GM21825 (cell line): Measurements from ENCODE around the gene THAP5.
"Not testable (repeated sequence)": the region's sequence is repeated elsewhere in the genome, so short reads cannot be mapped to it uniquely, and the experiment has no call there.

Experiments used
- ATAC-seq: cut with Tn5 transposase; IDR thresholded peaks from one replicate; pipeline ENCODE4 v1.9.1; 2021; ENCODE audit warnings: mild to moderate bottlenecking, moderate library complexity; ENCODE audit not compliant: unreplicated experiment

The THAP5 gene

DNA sequence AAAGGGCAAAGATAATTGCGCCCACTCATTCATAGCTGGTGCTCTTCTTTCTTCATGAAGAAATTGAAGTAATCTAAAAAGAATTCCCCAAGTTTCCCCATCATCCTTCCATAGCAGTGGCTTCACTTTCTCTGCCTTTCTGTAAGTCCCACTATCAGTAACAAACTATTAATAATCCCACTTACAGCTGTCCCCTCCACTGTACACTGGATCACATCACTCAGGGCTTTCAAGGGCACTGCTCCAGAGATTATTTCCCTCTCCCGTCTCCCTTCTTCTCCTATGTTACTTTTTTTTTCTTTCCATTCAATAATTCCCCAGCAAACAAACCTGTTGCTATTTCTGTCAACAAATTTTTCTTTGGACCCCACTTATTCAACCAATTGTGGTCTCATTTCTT, 16.3 kb upstream of the THAP5 start:
- no peak for ATAC-seq

DNA sequence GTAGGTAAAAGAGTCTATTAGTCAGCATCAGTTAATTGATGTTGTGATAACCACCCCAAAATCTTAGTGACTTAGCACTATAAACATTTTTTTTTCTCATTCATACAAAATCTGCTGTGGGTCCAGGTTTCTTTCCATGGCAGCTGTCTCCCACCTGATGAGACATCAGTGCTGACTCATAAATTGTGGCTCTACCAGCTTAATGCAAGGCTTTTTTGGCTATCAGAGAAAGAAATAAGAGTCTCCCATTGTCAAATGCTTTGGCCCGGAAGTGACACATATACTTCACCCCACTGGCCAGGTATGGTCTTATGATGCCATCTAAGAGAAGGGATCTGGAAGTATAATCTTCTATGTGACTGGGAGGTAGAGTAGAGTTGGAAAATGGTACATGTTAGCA, 14.7 kb upstream of the THAP5 start:
- ATAC-seq = no peak

- ATAC-seq = no peak
Measured at GRCh38 chr7:108581655-108582491, 12.4 kb upstream of the THAP5 start.

GRCh38 chr7:108580298-108580697, 10.8 kb upstream of the THAP5 start:
- no peak for ATAC-seq

DNA sequence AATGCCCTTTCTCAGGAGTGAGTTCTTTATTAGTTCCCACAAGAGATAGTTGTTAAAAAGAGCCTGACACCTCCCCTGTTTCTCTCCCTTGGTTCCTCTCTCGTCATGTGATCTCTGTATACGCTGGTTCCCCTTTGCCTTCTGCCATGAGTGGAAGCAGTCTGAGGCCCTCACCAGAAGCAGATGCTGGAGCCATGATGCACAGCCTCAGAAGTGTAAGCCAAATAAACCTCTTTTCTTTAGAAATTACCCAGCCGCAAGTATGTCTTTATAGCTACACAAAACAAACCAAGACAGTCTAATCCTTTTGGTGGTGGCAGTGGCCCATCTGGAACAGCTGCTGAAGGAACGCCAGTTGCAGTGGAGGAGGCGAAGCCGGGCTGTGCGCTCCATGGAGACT, 9.4 kb upstream of the THAP5 start:
- ATAC-seq = no peak

GRCh38 chr7:108576116-108576515, 6.6 kb upstream of the THAP5 start:
- ATAC-seq = no peak

DNA sequence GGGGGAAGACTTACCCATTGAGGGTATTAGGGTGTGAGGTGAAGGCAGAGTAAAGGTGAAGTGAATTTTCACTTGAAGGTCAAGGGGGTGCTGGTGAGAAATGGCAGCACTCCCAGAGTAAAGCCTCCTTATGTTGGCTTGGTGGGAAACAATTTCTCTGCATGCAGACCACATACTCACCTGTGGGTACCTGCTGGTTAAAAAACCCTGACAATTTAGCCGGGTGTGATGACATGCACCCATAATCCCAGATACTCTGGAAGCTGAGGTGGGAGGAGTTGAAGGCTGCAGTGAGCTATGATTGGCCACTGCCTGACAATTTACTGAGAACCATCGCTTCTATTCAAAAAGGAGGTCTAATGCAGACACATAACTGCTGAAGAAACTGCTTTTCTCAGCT, 5.7 kb upstream of the THAP5 start:
- no peak for ATAC-seq

GRCh38 chr7:108572480-108572879, 3.0 kb upstream of the THAP5 start:
- no peak for ATAC-seq

GRCh38 chr7:108570146-108570755, 745 bp upstream of the THAP5 start:
- peak; percentile 31 for ATAC-seq

DNA sequence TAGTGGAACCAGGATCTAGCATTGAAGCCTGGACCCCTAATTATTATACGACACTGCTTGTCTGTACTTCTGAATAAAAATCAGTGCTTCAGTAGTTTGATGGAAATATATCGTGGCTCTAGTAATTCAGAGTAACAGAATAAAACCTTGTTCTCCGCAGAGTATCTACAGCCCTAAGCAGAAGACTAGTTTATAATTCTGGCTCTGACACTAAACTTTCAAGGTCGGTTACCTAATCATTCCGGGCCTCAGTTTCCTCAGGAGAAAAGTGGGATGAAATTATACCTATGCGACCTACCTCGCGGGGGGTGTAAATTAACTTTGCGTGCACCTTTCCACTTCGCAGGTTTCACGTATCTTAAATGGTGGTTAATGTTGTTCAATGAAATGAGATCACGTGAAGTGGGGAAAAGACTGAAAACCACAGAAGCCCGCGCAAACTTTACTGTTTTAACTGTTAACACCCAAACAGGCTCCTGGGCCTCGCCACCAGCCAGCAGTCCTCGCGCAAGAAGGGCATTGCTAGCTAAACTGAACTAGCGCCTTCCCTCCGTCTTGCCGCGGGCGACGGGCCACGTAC, 615 bp downstream of the THAP5 start:
- ATAC-seq = no peak

DNA sequence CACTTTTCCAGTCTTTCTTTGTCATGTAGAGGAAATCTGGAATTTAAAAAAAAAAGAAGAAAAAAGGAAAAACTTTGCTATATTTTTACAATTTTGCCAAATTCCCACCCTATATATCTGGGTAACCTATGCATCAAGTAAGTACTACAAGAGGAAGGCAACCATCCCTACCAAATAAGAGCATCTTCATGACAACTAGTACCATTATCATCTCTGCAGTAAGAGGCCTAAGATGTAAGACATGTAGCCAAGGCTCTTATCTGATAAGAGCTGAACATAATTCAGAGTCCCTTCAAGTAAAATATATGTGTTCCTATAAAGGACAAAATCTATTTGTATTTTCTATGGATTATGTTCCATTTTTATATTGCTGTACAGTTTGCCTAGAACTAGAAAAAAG, 3.5 kb downstream of the THAP5 start:
- ATAC-seq = no peak

DNA sequence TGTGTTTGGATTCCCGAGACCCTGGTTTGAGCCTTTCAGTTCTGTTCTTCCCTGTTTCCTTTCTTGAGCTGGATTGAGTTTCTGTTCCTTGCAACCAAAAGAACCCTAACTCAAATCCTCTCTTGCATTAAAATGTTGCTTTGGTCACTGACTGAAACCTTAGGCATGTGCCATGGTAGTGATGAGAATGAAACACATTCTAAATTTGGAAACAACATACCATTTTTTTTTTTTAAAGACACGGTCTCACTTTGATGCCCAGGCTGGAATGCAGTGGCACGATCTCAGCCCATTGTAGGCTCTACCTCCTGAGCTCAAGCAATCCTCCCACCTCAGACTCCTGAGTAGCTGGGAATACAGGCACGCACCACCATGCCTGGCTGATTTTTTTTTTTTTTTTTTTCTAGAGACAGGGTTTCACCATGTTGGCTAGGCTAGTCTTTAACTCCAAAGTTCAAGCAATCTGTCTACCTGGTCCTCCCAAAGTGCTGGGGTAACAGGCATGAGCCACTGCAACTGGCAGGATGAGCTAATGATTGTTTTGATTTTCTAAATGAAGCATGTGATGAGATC, 8.4 kb downstream of the THAP5 start:
- no peak for ATAC-seq

DNA sequence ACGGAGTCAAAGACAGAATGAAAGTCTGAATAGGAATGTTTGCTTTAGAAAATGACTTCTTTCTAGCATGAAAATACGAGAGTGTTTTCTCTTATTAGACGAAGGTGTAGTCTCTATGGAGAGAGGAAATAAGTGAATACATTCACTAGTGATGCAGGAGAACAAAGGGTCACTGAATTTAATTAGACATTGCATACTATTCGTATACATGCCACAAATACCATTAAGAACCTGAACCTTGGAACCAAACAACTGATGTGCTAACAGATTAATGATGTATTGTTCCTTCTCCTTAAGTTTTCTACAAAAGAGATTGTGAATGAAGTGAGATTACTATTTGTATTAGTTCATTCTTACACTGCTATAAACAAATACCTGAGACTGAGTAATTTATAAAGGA, 10.3 kb downstream of the THAP5 start:
- ATAC-seq = no peak

- no peak for ATAC-seq
Measured at GRCh38 chr7:108557617-108558016, 11.9 kb downstream of the THAP5 start.

DNA sequence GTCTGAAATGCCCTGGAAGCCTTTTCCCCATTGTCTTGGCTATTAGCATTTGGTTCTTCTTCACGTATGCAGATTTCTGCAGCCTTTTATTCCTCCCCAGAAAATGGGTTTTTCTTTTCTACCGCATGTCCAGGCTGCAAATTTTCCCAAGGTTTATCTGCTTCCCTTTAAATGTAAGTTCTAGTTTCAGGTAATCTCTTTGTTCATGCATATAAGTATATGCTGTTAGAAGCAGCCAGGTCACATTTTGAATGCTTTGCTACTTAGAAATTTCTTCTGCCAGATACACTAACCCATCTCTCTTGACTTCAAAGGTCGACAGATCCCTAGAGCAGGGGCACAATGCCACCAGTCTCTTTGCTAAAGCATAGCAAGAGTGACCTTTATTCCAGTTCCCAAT, 12.3 kb downstream of the THAP5 start:
- no peak for ATAC-seq

DNA sequence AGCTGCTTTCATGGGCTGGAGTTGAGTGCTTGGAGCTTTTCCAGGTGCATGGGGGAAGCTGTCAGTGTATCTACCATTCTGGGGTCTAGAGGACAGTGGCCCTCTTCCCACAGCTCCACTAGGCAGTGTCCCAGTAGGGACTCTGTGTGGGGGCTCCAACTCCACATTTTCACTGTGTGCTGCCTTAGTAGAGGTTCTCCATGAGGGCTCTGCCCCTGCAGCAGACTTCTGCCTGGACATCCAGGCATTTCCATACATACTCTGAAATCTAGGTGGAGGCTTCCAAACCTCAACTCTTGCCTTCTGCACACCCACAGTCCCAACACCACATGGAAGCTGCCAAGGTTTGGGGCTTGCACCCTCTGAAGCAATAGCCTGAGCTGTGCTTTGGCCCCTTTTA, 12.8 kb downstream of the THAP5 start:
- ATAC-seq = not testable (repeated sequence)

GRCh38 chr7:108548141-108548896, 21.2 kb downstream of the THAP5 start:
- not testable (repeated sequence) for ATAC-seq

DNA sequence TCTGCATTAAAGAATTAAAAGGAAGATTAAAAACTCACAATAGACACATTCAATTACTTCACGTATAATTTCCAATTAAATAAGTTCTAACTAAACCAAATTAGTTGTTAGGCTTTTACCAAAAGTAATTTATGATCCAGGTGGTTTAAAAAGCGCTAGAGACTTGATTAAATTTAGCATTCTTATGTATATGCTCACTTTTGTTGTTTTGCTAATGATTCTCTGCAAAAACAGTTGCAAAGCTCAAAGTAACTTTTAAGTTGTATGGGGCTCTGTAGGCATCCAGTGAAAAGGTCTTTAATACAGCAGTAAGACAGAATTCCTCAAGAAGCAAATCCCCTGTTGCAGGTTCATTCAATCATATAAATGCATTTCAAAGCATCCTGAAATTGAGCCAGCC, 28.0 kb downstream of the THAP5 start:
- ATAC-seq = no peak

- ATAC-seq = not testable (repeated sequence)
Measured at GRCh38 chr7:108538685-108539084, 30.8 kb downstream of the THAP5 start.

DNA sequence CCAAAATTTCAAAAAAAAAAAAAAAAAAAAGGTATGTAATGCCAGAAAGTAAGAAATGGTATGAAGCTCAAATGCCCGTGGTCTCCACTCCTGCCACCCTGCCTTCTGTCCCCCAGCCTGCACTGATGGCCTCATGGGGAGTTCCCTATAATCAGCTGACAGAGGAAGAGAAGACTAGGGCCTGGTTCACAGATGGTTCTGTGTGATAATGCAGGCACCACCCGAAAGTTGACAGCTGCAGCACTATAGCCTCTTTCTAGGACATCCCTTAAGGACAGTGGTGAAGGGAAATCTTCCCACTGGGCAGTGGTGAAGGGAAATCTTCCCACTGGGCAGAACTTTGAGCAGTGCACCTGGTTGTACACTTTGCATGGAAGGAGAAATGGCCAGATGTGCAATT, 31.3 kb downstream of the THAP5 start:
- not testable (repeated sequence) for ATAC-seq

GRCh38 chr7:108537229-108537628, 32.3 kb downstream of the THAP5 start:
- ATAC-seq = no peak
